B cell (primary cell): ENCODE measurements around the gene TXNDC5. TPM values are rescaled to one million over a fixed set of nuclear protein-coding genes. Genes with fewer than 3 reads are reported as not detected.

Experiments
- ATAC-seq: fragments of 200-7000 bp; cut with Tn5 transposase; one replicate; pipeline ENCODE4 v1.10.0; 2021; ENCODE audit warnings: low read depth, mild to moderate bottlenecking, moderate number of reproducible peaks, moderate library complexity
- CTCF ChIA-PET: fragments of 350-600 bp; sonication (Branson Sonifier 250); formaldehyde crosslinking; loops from one replicate; lab custom pipeline; 2021; ENCODE audit warnings: antibody characterized with exemption, inconsistent platforms; lab: Charles Lee
- POLR2A ChIA-PET: fragments of 350-600 bp; sonication (Branson Sonifier 250); formaldehyde crosslinking; loops from one replicate; lab custom pipeline; 2021; ENCODE audit warnings: antibody characterized with exemption; lab: Charles Lee
- DNase-seq: peaks from one replicate; pipeline ENCODE4 v3.0.0; 2013
- H2AFZ ChIP-seq: 2 replicates; pipeline ENCODE4 v1.6.1; 2012; ENCODE audit warnings: mild to moderate bottlenecking, low read depth, low read length; ENCODE audit not compliant: insufficient read depth, poor library complexity, severe bottlenecking
- H3K27ac ChIP-seq, 2 donors: 1 replicate in 1 of 2; 2 replicates in 1 of 2; pipeline ENCODE4 v1.5.1; 2012 to 2013; ENCODE audit warnings: low read length in 2 of 2, mild to moderate bottlenecking in 2 of 2, moderate library complexity in 1 of 2
- H3K27me3 ChIP-seq, 4 experiments: fragments of 200-600 bp in 1 of 4; sonication (generic) in 1 of 4; replicated peaks in 1 of 4; 1 replicate in 2 of 4; 2 replicates in 2 of 4; pipeline versions ENCODE4 v1.6.1 to v1.7.0; 2013 to 2016; ENCODE audit warnings: low read length in 3 of 4, mild to moderate bottlenecking in 2 of 4, mixed read lengths in 1 of 4, moderate library complexity in 1 of 4; ENCODE audit not compliant: insufficient read depth in 4 of 4, control insufficient read depth in 3 of 4; ENCODE audit errors: control extremely low read depth in 1 of 4
- H3K36me3 ChIP-seq, 2 experiments: replicated peaks in 1 of 2; 1 replicate in 1 of 2; 2 replicates in 1 of 2; pipeline versions ENCODE4 v1.6.1 to v1.7.1; 2013; ENCODE audit warnings: low read length in 1 of 2; ENCODE audit not compliant: insufficient read depth in 2 of 2, control insufficient read depth in 1 of 2; ENCODE audit errors: control extremely low read depth in 1 of 2, extremely low read depth in 1 of 2
- H3K4me1 ChIP-seq, 2 donors: fragments of 200-600 bp in 1 of 2; sonication (generic) in 1 of 2; 1 replicate in 1 of 2; 2 replicates in 1 of 2; pipeline versions ENCODE4 v1.5.1 to v1.6.1; 2013 to 2017; ENCODE audit warnings: low read length in 2 of 2; ENCODE audit not compliant: control insufficient read depth in 2 of 2, insufficient read depth in 2 of 2
- H3K4me2 ChIP-seq: replicated peaks from 2 replicates; pipeline ENCODE3; 2012; ENCODE audit warnings: mild to moderate bottlenecking, low read depth, low read length; ENCODE audit not compliant: poor library complexity, severe bottlenecking
- H3K4me3 ChIP-seq, 5 experiments: fragments of 200-600 bp in 1 of 5; sonication (generic) in 1 of 5; 1 replicate in 3 of 5; 2 replicates in 2 of 5; pipeline versions ENCODE4 v1.5.1 to v1.7.0; 2011 to 2016; ENCODE audit warnings: low read length in 4 of 5, mild to moderate bottlenecking in 4 of 5, low read depth in 2 of 5, control low read depth in 1 of 5, moderate library complexity in 1 of 5; ENCODE audit not compliant: insufficient read depth in 1 of 5; ENCODE audit errors: control extremely low read depth in 1 of 5, extremely low read depth in 1 of 5
- H3K79me2 ChIP-seq: fragments of 200-600 bp; sonication (generic); one replicate; pipeline ENCODE4 v1.6.0; 2016; ENCODE audit warnings: low read length; ENCODE audit not compliant: control insufficient read depth, insufficient read depth
- H3K9ac ChIP-seq: fragments of 200-600 bp; sonication (generic); 2 replicates; pipeline ENCODE4 v1.6.1; 2017; ENCODE audit warnings: mild to moderate bottlenecking, low read length, moderate library complexity
- H3K9me3 ChIP-seq, 3 donors: one replicate each; pipeline versions ENCODE4 v1.6.1 to v1.7.1; 2013; ENCODE audit warnings: low read length in 2 of 3; ENCODE audit not compliant: control insufficient read depth in 2 of 3, insufficient read depth in 1 of 3; ENCODE audit errors: control extremely low read depth in 1 of 3
- H4K20me1 ChIP-seq: 2 replicates; pipeline ENCODE4 v1.6.0; 2012; ENCODE audit warnings: mild to moderate bottlenecking, low read length; ENCODE audit not compliant: insufficient read depth, control insufficient read depth, poor library complexity, severe bottlenecking
- H3K27ac Mint-ChIP-seq: one replicate; pipeline ENCODE4 v1.8.0; 2021; ENCODE audit warnings: mixed read lengths
- H3K27me3 Mint-ChIP-seq: one replicate; pipeline ENCODE4 v1.8.0; 2021; ENCODE audit warnings: mixed read lengths
- H3K4me1 Mint-ChIP-seq: one replicate; pipeline ENCODE4 v1.8.0; 2021; ENCODE audit warnings: mixed read lengths
- H3K4me3 Mint-ChIP-seq: one replicate; pipeline ENCODE4 v1.8.0; 2021; ENCODE audit warnings: mixed read lengths
- H3K9me3 Mint-ChIP-seq: one replicate; pipeline ENCODE4 v1.8.0; 2022; ENCODE audit warnings: mixed read lengths; ENCODE audit not compliant: insufficient read depth
- CTCF ChIP-seq: fragments of 200-600 bp; IDR thresholded peaks from one replicate; pipeline ENCODE4 v1.8.0; 2022; ENCODE audit warnings: antibody characterized with exemption, mild to moderate bottlenecking
- EZH2 ChIP-seq: IDR thresholded peaks from 2 replicates; pipeline ENCODE4 v1.6.1; 2012; ENCODE audit warnings: borderline replicate concordance, low read depth, mild to moderate bottlenecking, moderate library complexity, low read length; ENCODE audit not compliant: insufficient read depth, poor library complexity, severe bottlenecking
- whole genome bisulfite sequencing: methylation state at CpG from one replicate; pipeline ENCODE4 v1.1.5; 2013; ENCODE audit warnings: missing lambda C conversion rate; ENCODE audit not compliant: insufficient coverage; 5-methylcytosine and 5-hydroxymethylcytosine counted together
- intact Hi-C: fragments of 100-400 bp; cut with micrococcal nuclease; formaldehyde crosslinking; loops from one replicate; pipeline ENCODE4 v1.10.0; 2022
- polyA plus RNA-seq: library from polyadenylated mRNA; depleted of rRNA; stranded (reverse); fragments of >200 nt; gene quantifications from 2 replicates; pipeline ENCODE4 v1.2.3, GENCODE V29; 2012
- total RNA-seq, 2 donors: library from RNA; stranded (reverse); fragments of 120-200 nt in 1 of 2; gene quantifications; 1 replicate in 1 of 2; 2 replicates in 1 of 2; pipeline versions ENCODE4 v1.2.3 to v1.2.4, GENCODE V29; 2013 to 2022

The TXNDC5 gene
- total and polyA plus RNA-seq, 2 donors (not counting 1 experiment from before 2014, with no cell fraction given) = 62.6 to 91.9 TPM

DNA sequence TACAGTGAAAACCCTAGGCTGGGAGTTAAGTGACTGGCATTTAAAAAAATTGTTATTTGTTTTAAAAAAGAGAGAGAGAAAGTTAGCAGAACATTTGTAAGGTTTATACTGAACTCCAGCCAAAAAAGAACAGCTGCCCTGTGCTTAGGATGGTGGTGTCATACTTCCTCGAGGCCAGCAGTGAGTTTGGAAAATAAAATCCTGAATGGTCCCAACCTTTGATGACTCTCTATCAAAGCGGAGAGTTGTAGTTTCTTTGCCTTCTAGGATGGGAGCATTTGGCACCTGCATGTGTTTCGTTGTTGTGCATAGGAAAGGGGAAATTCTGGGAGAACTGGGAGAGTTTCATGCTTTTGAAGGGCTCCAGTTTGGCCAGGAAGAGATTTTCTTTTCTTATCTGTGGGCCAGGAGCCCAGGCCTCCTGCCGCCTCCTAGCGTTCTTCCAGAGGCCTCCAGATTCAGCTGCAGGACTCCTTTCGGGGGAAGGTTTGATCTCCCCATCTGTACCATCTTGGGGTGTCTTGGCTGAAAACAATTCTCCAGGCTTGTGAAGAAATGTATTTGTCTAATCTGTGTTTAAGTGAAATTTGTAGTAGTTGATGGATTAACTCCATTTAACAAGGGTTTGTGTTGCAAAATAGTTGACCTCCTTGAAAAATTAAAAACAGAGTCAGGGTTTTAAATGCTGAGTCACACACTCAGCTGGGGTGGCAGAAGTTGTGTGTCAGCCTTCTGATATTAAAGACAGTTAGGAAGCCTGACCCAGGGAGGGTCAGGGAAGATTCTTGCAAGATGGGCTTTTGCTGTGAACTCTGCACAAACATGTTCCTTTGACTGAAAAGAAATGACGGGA, 63.4 kb downstream of the TXNDC5 start:
- ChIA-PET POLR2A (no interaction called here), CTCF (no interaction called here)
- H3K27ac Mint-ChIP-seq = no peak overlapping the region
- no peak overlapping the region for H3K4me2 ChIP-seq
- H3K9me3 Mint-ChIP-seq = peaks cover 6% of the 10 kb centered on the region
- H3K4me3 Mint-ChIP-seq = no peak overlapping the region
- no peak overlapping the region for H3K27ac ChIP-seq
- no peaks in the 10 kb centered on the region for H4K20me1 ChIP-seq
- no peaks in the 10 kb centered on the region for H3K27me3 ChIP-seq
- WGBS = 86% methylated on average over 5 of the region's 7 CpGs
- no peak for DNase-seq
- peaks cover 12% of the 10 kb centered on the region for H3K27me3 Mint-ChIP-seq
- H3K4me1 Mint-ChIP-seq = no peaks in the 10 kb centered on the region
- ATAC-seq = no peak
- no peak overlapping the region for H3K9ac ChIP-seq
- no peaks in the 10 kb centered on the region for H3K36me3 ChIP-seq
- TF ChIP-seq CTCF = no peak
- TF ChIP-seq EZH2 = no peak
- H3K4me1 ChIP-seq = no peaks in the 10 kb centered on the region
- intact Hi-C loops = no loop called here
- H3K9me3 ChIP-seq = peaks cover 1 to 6% (median 6%) of the 10 kb centered on the region in 3 donors
- no peaks in the 10 kb centered on the region for H3K79me2 ChIP-seq
- no peak overlapping the region for H3K4me3 ChIP-seq
- H2AFZ ChIP-seq = no peak overlapping the region

DNA sequence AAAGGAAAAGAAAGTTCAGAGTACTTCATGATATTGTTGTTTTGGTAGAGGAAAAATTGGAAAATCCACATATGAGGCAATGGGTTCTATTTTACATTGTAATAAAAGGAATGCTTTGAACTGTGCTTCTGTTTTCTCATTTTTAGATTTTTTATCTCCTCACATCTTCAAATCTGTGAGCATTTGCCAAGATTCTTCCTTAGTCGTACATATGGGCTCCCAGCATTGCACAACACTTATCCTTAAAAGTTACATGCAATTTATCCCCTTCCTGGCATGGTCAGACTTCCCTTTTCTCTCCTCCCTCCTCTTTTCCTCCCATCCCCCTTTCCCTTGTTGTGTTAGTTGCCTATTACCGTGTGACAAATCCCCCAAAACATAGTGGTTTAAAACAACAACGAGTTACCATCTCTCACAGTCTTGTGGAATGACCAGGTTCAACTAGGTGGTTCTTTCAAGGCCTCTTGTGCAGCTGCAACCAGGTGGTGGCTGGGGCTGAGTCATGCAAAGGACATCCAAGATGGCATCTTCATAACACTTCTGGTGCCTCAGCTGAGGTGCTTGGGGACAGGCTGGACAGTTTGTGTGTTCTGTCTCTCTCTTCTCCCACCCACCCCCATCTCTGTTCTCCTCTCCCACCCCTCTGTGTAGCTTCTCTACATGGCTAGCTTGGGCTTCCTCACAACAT, 68.7 kb downstream of the TXNDC5 start:
- CTCF ChIA-PET = no interaction called here
- Histone ChIP-seq H4K20me1 (no peaks in the 10 kb centered on the region), H3K27me3 (peaks cover 0 to 3% (median 0%) of the 10 kb centered on the region in 4 experiments), H3K9ac (no peak overlapping the region), H3K27ac (no peak overlapping the region), H3K4me1 (no peaks in the 10 kb centered on the region), H3K36me3 (no peaks in the 10 kb centered on the region), H3K9me3 (peaks cover 0 to 6% (median 0%) of the 10 kb centered on the region in 3 donors), H2AFZ (no peak overlapping the region), H3K4me3 (no peak overlapping the region), H3K4me2 (no peak overlapping the region), H3K79me2 (no peaks in the 10 kb centered on the region)
- no peak overlapping the region for H3K4me3 Mint-ChIP-seq
- 88% methylated on average over 2 of the region's 3 CpGs for WGBS
- POLR2A ChIA-PET = no interaction called here
- no peaks in the 10 kb centered on the region for H3K4me1 Mint-ChIP-seq
- no peak overlapping the region for H3K27ac Mint-ChIP-seq
- TF ChIP-seq EZH2 (no peak), CTCF (no peak)
- H3K27me3 Mint-ChIP-seq = peaks cover 19% of the 10 kb centered on the region
- DNase-seq (no peak), ATAC-seq (no peak)
- H3K9me3 Mint-ChIP-seq = no peaks in the 10 kb centered on the region
- intact Hi-C loops = no loop called here
